ENCODE measurements around the gene MLKL.

Gene MLKL

DNA sequence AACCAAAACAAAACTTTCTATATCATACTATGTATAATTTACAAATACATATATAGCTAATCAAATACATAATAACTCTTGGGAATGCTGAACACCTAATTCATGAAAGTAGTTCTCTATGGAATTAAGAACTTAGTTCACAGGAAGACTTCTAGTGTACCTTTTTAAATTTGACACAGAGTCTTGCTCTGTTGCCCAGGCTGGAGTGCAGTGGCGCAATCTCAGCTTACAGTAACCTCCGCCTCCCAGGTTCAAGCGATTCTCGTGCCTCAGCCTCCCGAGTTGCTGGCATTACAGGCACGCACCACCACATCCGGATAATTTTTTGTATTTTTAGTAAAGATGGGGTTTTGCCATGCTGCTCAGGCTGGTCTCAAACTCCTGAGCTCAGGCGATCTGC is 58.7 kb downstream of the MLKL start:
- DNase-seq: no peak

- DNase-seq: no peak
Measured at GRCh38 chr16:74637742-74638453, 62.8 kb downstream of the MLKL start.

DNA sequence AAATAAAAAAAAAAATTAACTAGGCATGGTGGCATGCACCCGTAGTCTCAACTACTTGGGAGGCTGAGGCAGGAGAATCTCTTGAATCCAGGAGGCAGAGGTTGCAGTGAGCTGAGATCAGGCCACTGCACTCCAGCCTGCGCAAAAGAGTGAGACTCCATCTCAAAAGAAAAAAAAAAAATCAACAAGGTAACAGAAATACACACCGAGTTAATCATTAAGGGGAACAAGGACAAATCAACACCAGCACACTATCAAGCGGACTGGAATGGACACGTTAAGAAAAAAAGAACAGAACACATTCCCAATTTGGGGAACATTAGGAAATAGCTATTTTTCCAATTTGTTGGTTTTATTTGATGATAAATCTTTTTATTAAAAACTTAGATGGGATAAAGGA is 65.4 kb downstream of the MLKL start:
- DNase-seq: no peak

DNA sequence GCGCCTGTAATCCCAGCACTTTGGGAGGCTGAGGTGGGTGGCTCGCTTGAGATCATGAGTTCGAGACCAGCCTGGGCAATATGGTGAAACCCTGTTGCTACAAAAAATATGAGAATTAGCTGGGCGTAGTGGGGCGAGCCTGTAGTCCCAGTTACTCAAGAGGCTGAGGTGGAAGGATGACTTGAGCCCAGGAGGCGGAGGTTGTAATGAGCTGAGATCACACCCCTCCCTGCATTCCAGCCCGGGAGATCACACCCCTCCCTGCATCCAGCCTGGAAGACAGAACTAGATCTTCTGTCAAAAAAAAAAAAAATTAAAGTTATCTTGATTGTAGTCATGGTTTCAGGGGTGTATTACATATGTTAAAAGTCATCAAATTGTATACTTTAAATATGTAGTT is 67.0 kb downstream of the MLKL start:
- no peak for DNase-seq

- no peak for DNase-seq
Measured at GRCh38 chr16:74627506-74628220, 73.0 kb downstream of the MLKL start.

- no peak for DNase-seq
Measured at GRCh38 chr16:74626741-74627416, 73.8 kb downstream of the MLKL start.

GRCh38 chr16:74625500-74626350 is 74.9 kb downstream of the MLKL start:
- DNase-seq: no peak

DNA sequence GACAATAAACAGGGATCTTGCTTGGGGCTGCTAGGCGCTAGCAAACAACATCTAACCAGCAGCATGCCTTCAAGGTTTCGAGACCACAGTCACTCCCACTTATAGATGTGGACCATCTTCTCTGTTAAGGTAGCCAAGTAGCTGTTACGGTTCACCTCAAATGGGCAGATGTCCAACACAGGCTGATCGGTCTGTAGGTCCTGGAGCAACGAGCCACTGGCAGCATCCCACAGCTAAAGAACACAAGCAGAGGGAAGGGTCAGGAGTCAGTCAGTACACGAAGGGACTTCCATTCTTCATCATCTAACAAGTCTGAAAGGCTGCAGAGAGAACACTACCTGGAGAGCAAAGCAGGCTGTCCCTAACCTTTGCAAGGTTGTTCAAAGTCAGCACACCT is 76.8 kb downstream of the MLKL start:
- no peak for DNase-seq

DNA sequence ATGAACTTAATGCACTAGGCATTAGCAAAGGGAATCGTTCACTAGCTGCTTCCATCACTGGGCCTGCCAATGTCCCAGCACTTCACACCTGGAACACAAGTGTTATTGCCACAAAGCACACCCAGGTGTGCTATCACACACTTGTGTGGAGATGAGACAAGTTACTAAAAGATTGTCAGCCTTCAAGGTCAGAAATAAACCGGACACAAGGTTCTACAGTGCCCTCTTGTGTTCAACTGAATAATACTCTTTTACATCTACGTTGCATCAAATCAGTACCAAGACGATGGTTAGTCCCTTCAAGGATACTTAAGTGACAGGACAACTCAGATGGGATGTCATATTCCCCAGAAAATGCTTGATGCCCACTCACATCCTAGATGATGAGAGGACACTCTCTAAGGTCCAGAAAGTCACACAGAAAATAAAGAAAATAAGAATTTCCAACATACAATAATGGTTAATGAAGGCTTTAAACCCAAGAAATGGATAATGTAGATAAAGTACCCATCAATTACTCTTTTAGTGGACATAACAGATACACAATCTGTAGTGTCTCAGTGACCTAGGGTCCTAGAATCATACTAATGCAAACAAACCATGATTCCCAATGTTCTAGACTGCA is 77.3 kb downstream of the MLKL start:
- DNase-seq: no peak

DNA sequence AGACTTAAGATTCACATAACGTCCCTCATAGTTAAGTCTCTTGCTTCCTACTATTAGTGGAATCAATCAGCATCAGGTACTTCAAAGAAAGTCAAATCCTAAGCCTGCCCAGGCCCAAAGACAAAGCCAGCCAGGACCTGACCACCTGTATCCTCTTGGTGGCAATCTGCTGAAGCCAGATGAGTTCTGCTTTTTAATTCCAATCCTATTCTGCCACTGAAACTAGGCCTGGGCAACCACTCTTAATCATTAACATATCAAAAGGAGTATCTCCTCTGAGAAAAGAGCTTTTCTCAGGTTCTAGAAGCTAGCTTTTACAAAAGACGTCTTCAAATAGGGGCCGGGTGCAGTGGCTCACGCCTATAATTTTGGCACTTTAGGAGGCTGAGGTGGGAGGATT is 78.7 kb downstream of the MLKL start:
- DNase-seq: no peak
